Measurements from ENCODE around the gene TSHR. TPM values are rescaled to one million over a fixed set of nuclear protein-coding genes. Genes with fewer than 3 reads are reported as not detected.

TSHR gene
- total and polyA plus RNA-seq, 2 of the 13 experiments (the other 11 are each of a cell fraction or from before 2014, with no cell fraction given) = not detected

GRCh38 chr14:81005540-81006228 lies 50.3 kb downstream of the TSHR start:
- BruUV-seq (replicated peaks) = no TSS peak
- H3K4me3 ChIP-seq (replicated peaks in 1 of 3; ENCODE audit: insufficient read depth in 1 of 3, low read depth in 2 of 3, low read length in 3 of 3) = no peak overlapping the region
- no peaks in the 10 kb centered on the region for H3K4me1 ChIP-seq (ENCODE audit: insufficient read depth, low read length)
- ATAC-seq (no peak), FAIRE-seq (no peak), DNase-seq (ENCODE audit: low spot score) (no peak)
- 8% methylated on average over 8 of the region's 8 CpGs for WGBS (ENCODE audit: low lambda C conversion rate)
- H3K27me3 ChIP-seq (ENCODE audit: control insufficient read depth in 1 of 2, insufficient read depth in 2 of 2, low read length in 2 of 2) = peaks cover 0 to 8% of the 10 kb centered on the region in 2 experiments; a peak in 1 of 5 replicates
- no peak overlapping the region for H3K4me2 ChIP-seq (ENCODE audit: low read depth, low read length)
- CTCF ChIA-PET (ENCODE audit: low intra/inter-chr PET ratio, low total read pairs) = no interaction called here
- H2AFZ ChIP-seq (ENCODE audit: low read length) = no peak overlapping the region
- H3K36me3 ChIP-seq (replicated peaks in 1 of 2; ENCODE audit: control insufficient read depth in 1 of 2, insufficient read depth in 2 of 2, low read length in 2 of 2) = no peaks in the 10 kb centered on the region
- POLR2A ChIA-PET = no interaction called here
- no peaks in the 10 kb centered on the region for H4K20me1 ChIP-seq (ENCODE audit: insufficient read depth, low read length)
- TF ChIP-seq ZSCAN25 (CRISPR knock-in tag; IDR thresholded peaks at IDR 0.05) = no peak
- peak; percentile 76 for TF ChIP-seq ATF7 (IDR thresholded peaks at IDR 0.05)
- TF ChIP-seq ATF7 (CRISPR knock-in tag; IDR thresholded peaks at IDR 0.05) = no peak
- TF ChIP-seq CREB1 (IDR thresholded peaks at IDR 0.05) = peak; percentile 85
- no peak for TF ChIP-seq CREB1 (CRISPR knock-in tag; IDR thresholded peaks at IDR 0.05)
- H3K9ac ChIP-seq (ENCODE audit: insufficient read depth, low read depth, low read length) = no peak overlapping the region
- in situ Hi-C loops (cut with HindIII; ENCODE audit: extremely low pct_ligation_motif_present, low pct_unique_long_range_greater_than_20kb) (no loop called here), intact Hi-C loops (cut with micrococcal nuclease; ENCODE audit: unreplicated experiment) (no loop called here)
- H3K27ac ChIP-seq (ENCODE audit: extremely low read length, insufficient read depth, low read length) = no peak overlapping the region
- H3K79me2 ChIP-seq (ENCODE audit: insufficient read depth, low read length) = no peaks in the 10 kb centered on the region
- H3K9me3 ChIP-seq (ENCODE audit: low read length) = no peaks in the 10 kb centered on the region

GRCh38 chr14:81006266-81006665 lies 50.8 kb downstream of the TSHR start:
- Histone ChIP-seq H3K4me3 (replicated peaks in 1 of 3; ENCODE audit: insufficient read depth in 1 of 3, low read depth in 2 of 3, low read length in 3 of 3) (no peak overlapping the region), H4K20me1 (ENCODE audit: insufficient read depth, low read length) (no peaks in the 10 kb centered on the region), H3K4me1 (ENCODE audit: insufficient read depth, low read length) (no peaks in the 10 kb centered on the region), H3K36me3 (replicated peaks in 1 of 2; ENCODE audit: control insufficient read depth in 1 of 2, insufficient read depth in 2 of 2, low read length in 2 of 2) (no peaks in the 10 kb centered on the region), H2AFZ (ENCODE audit: low read length) (no peak overlapping the region), H3K4me2 (ENCODE audit: low read depth, low read length) (no peak overlapping the region), H3K27ac (ENCODE audit: extremely low read length, insufficient read depth, low read length) (no peak overlapping the region), H3K9me3 (ENCODE audit: low read length) (no peaks in the 10 kb centered on the region), H3K9ac (ENCODE audit: insufficient read depth, low read depth, low read length) (no peak overlapping the region), H3K27me3 (ENCODE audit: control insufficient read depth in 1 of 2, insufficient read depth in 2 of 2, low read length in 2 of 2) (peaks cover 0 to 6% of the 10 kb centered on the region in 2 experiments; a peak in 1 of 5 replicates), H3K79me2 (ENCODE audit: insufficient read depth, low read length) (no peaks in the 10 kb centered on the region)
- FAIRE-seq (no peak), DNase-seq (ENCODE audit: low spot score) (no peak), ATAC-seq (no peak)
- TF ChIP-seq ZNF580 (CRISPR knock-in tag; IDR thresholded peaks at IDR 0.05; ENCODE audit: borderline replicate concordance, low read depth) (no peak), ISL2 (CRISPR knock-in tag; IDR thresholded peaks at IDR 0.05) (no peak), MEIS2 (CRISPR knock-in tag; IDR thresholded peaks at IDR 0.05) (no peak), ZBTB7A (CRISPR knock-in tag; IDR thresholded peaks at IDR 0.05) (no peak), TBP (CRISPR knock-in tag; IDR thresholded peaks at IDR 0.05) (no peak), FOXJ3 (CRISPR knock-in tag; IDR thresholded peaks at IDR 0.05; ENCODE audit: borderline replicate concordance) (no peak), SMAD1 (CRISPR knock-in tag; IDR thresholded peaks at IDR 0.05; ENCODE audit: borderline replicate concordance, low read depth) (no peak)
- ChIA-PET POLR2A (no interaction called here), CTCF (ENCODE audit: low intra/inter-chr PET ratio, low total read pairs) (no interaction called here)
- intact Hi-C loops (cut with micrococcal nuclease; ENCODE audit: unreplicated experiment) = no loop called here
- BruUV-seq (replicated peaks) = no TSS peak
- in situ Hi-C loops (cut with HindIII; ENCODE audit: extremely low pct_ligation_motif_present, low pct_unique_long_range_greater_than_20kb) = no loop called here
- 55% methylated on average over 3 of the region's 3 CpGs for WGBS (ENCODE audit: low lambda C conversion rate)

All from HepG2 (cell line).